Tongue (tissue), 2 donors: ENCODE measurements around the gene ITGAX. TPM values are rescaled to one million over a fixed set of nuclear protein-coding genes. Genes with fewer than 3 reads are reported as not detected.
"Not testable (repeated sequence)": the region's sequence is repeated elsewhere in the genome, so short reads cannot be mapped to it uniquely, and the experiment has no call there.

Source experiments
- DNase-seq: peaks from one replicate; pipeline ENCODE4 v3.0.0-alpha.2; 2015
- total RNA-seq: library from RNA; depleted of rRNA; stranded (reverse); fragments of >200 nt; gene quantifications from one replicate; pipeline ENCODE4 v1.2.3, GENCODE V29; 2014

ITGAX gene
- total RNA-seq, 1 donor from 2014 or later, result 2.7 TPM

DNA sequence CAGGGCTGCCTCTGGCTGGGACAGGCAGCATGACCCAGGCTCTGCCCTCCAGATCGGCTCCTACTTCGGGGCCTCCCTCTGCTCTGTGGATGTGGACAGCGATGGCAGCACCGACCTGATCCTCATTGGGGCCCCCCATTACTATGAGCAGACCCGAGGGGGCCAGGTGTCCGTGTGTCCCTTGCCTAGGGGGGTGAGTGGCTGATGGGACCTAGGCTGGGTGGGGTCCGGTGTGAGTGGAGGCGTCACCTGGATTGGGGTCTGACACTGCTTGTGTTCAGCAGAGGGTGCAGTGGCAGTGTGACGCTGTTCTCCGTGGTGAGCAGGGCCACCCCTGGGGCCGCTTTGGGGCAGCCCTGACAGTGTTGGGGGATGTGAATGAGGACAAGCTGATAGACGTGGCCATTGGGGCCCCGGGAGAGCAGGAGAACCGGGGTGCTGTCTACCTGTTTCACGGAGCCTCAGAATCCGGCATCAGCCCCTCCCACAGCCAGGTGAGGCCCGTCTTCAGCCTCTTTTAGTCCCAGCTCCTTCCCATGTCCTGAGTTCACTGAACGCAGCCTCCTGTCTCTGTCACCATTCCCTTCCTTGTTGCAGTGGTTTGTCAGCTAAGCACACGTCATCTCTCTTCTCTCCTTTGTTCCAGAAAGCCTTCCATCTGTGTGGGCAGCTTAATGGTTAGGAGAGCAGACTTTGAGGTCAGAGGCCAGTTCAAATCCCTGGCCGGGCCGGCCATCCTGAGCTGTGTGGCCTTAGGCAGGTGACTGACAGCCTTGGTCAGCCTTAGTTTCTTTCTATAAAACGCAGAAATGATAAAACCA lies 56.3 kb downstream of the ITGAX start:
- no peak for DNase-seq

GRCh38 chr16:31412750-31413149 lies 57.8 kb downstream of the ITGAX start:
- DNase-seq, result no peak

GRCh38 chr16:31413381-31413780 lies 58.4 kb downstream of the ITGAX start:
- no peak for DNase-seq

GRCh38 chr16:31413943-31414342 lies 59.0 kb downstream of the ITGAX start:
- DNase-seq, result no peak

- no peak for DNase-seq
These were observed 59.7 kb downstream of the ITGAX start for GRCh38 chr16:31414706-31415105.

- DNase-seq, result no peak
These were observed 61.4 kb downstream of the ITGAX start for GRCh38 chr16:31416371-31416770.

DNA sequence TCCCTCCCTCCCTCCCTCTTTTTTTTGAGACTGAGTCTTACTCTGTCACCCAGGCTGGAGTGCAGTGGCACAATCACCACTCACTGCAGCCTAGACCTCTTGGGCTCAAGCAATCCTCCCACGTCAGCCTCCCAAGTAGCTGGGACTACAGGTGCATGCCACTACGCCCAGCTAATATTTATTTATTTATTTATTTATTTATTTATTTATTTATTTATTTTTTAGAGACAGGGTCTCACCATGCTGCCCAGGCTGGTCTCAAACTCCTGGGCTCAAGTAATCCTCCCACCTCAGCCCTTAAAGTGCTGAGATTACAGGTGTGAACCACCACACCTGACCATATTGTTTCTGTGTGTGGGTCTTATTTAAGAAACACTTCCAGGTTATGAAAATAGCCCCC lies 62.1 kb downstream of the ITGAX start:
- DNase-seq, result not testable (repeated sequence)

DNA sequence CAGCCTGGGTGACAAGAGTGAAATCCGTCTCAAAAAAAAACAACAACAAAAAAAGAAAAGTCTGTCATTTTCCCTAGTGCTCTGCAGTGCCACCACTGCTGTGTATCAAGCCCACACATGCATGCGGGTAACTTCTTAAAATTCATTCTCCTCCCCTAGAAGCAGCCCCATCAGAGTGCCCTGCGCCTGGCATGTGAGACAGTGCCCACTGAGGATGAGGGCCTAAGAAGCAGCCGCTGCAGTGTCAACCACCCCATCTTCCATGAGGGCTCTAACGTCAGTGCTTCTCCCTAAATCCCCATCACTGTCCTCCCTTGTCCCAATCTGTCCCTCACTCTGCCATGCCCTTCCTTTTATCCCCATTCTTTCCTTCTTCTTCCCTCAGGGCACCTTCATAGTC lies 62.9 kb downstream of the ITGAX start:
- DNase-seq, result no peak

DNA sequence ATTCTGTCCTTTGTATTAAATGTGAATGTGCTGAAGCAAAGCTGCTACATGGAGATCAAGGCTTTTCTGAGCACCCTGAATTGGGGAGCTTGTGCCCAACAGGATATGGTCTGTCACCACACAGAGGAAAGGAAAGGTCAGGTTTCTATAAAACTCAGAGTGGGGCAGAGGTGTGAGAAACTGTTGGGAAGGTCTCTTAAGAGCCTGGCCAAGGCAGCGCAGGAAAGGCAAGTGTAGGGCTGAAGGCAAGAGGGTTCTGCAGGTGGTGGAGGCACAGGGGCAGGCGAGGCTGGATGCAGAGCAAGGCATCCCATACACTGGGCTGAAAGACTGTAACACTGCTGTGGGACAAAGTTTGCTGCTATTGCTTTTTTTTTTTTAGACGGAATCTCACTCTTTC lies 65.1 kb downstream of the ITGAX start:
- DNase-seq, result no peak

DNA sequence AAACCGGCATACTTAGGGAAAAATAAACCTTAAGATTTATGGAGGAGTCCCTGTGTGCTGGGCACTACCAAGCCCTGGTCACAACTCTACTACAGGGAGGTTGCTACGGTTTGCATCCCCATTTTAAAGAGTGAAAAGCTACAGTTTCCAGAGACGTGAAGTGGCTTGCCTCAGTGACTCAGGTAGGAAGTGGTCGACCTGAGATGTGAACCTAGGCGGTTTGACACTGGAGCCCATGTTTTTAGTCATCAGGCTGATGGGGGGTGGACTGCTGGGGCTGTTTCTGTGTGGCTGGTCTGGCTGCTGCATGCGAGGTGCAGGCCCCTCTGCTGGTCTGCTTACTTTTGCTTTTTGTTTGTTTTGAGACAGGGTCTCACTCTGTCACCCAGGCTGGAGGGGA lies 66.6 kb downstream of the ITGAX start:
- DNase-seq, result no peak

DNA sequence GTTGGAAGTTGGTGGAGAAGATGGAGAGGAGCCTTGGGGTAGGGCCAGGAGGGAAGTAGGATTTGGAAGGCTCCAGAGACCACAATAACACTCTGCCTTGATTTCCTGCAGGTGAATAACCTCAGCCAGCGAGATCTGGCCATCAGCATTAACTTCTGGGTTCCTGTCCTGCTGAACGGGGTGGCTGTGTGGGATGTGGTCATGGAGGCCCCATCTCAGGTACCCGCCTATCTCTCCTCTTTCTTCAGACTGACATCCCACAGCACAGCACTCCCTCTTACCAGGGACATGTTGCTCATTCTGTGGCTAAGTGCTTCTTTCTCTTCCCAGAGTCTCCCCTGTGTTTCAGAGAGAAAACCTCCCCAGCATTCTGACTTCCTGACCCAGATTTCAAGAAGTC lies 68.3 kb downstream of the ITGAX start:
- DNase-seq, result no peak

DNA sequence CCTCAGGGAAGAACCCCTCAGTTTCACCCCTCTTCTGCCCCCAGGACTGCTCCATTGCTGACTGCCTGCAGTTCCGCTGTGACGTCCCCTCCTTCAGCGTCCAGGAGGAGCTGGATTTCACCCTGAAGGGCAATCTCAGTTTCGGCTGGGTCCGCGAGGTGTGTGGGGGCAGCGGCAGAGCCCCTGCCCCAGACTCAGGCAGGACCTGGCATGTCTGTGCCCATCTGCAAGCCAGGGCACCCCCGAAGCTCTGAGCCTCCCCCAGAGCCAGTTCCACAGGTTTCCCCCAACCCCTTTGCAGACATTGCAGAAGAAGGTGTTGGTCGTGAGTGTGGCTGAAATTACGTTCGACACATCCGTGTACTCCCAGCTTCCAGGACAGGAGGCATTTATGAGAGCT lies 68.8 kb downstream of the ITGAX start:
- DNase-seq, result no peak

GRCh38 chr16:31427441-31428278 lies 72.7 kb downstream of the ITGAX start:
- DNase-seq, result peak; percentile 85

- DNase-seq, result peak; percentile 77
These were observed 73.3 kb downstream of the ITGAX start, which contains the start of gene COX6A2 for GRCh38 chr16:31428279-31428597. Gene COX6A2, minus strand, starts transcription at chr16:31428360. Its CDS starts 35 bp downstream, at chr16:31428325.

DNA sequence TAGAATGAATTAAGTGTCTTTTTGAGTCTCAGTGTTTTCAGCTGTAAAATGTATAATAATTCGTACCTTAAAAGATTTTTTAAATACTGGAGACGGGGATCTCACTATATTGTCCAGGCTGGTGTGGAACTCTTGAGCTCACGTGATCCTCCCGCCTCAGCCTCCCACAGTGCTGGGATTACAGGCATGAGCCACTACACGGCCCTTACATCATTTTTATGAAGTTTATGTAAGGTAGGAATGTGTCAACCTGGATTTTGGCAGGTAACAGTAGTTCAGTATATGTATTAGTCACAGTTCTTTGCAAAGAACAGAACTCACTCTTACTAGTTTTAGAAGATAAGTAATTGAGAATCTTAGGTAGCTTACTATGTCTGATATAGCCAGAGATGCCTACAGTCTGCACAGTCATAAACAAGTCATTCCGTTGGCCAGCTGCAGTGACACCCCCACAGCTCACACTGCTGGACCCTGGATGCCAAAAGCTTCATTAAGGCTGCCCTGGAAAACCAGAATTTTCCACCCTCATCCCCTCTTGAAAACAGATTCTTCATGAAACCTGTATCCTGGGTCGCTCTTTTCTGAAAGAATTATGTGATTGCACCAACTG lies 73.8 kb downstream of the ITGAX start:
- peak; percentile 23 for DNase-seq

DNA sequence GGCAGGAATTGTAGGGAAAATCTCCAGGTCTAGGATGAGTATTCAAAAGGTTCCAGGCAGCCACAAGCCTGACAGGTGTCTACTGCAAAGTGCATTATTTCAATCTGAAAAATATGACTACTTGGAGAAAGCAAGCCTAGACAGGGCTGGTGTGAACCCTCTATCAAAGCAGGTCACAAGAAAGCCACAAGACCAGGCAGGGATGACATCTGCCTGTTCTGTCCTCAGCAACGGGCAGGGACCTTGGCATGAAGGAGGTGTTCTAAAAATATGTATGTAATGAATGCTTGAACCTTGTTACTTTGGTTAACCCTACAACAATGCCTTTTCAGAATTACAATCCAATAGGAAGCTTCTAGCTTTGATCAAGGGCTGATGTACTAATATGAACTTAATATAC lies 74.3 kb downstream of the ITGAX start:
- DNase-seq, result peak; percentile 26

DNA sequence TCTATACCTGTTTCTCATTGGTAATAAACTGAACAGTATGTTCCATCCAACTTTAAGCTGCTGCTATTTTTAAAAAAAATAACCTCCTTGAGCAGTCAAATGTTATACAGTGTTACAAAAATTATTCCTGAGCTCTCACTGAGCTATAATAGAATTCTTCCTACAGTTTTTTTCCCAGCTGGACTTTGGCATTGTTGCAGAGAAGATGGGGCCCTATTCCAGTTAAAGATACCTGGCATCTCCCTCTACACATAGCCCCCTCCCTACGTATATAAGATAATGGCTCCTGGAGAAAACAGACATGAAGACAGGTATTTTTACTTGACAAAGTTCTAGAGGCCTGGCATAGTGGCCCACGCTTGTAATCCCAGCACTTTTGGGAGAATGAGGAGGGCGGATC lies 74.8 kb downstream of the ITGAX start:
- no peak for DNase-seq

GRCh38 chr16:31430380-31431052 lies 75.5 kb downstream of the ITGAX start:
- DNase-seq, result no peak
